ENCODE measurements around the gene CLTRN. TPM values are rescaled to one million over a fixed set of nuclear protein-coding genes. Genes with fewer than 3 reads are reported as not detected.
"Not testable (repeated sequence)": the region's sequence is repeated elsewhere in the genome, so short reads cannot be mapped to it uniquely, and the experiment has no call there.

CLTRN gene
- total RNA-seq, result 0.16 and 0.33 TPM in 2 replicates

- Mint-ChIP-seq H3K27me3 (peaks cover 12% of the 10 kb centered on the region), H3K4me1 (no peaks in the 10 kb centered on the region), H3K9me3 (peaks cover 3% of the 10 kb centered on the region), H3K36me3 (ENCODE audit: low read depth) (no peaks in the 10 kb centered on the region), H3K4me3 (no peak within 1 kb of the TSS), H3K27ac (no peak within 1 kb of the TSS)
- intact Hi-C loops (cut with micrococcal nuclease), result no loop called here
- no peak for DNase-seq
Observed at GRCh38 chrX:15664487-15665444, at the start of gene CLTRN. TSS of gene CLTRN (minus strand) at chrX:15664805. CDS start at chrX:15664775, 30 bp downstream.

- H3K36me3 Mint-ChIP-seq (ENCODE audit: low read depth); intact Hi-C loops (cut with micrococcal nuclease); H3K4me1 Mint-ChIP-seq: not testable (repeated sequence)
Observed at GRCh38 chrX:15704273-15704672, 39.7 kb upstream of the CLTRN start.

GRCh38 chrX:15703809-15704208, 39.2 kb upstream of the CLTRN start:
- intact Hi-C loops (cut with micrococcal nuclease); H3K9me3 Mint-ChIP-seq; H3K27ac Mint-ChIP-seq; H3K27me3 Mint-ChIP-seq; DNase-seq; H3K4me3 Mint-ChIP-seq; H3K36me3 Mint-ChIP-seq (ENCODE audit: low read depth); H3K4me1 Mint-ChIP-seq: not testable (repeated sequence)

More at GRCh38 chrX:15704273-15704672, 39.7 kb upstream of the CLTRN start:
- not testable (repeated sequence) for H3K27me3 Mint-ChIP-seq, DNase-seq, H3K9me3 Mint-ChIP-seq, H3K27ac Mint-ChIP-seq, H3K4me3 Mint-ChIP-seq

GRCh38 chrX:15702488-15703371, 38.1 kb upstream of the CLTRN start:
- no peak for DNase-seq
- H3K27ac Mint-ChIP-seq, result no peak overlapping the region
- H3K9me3 Mint-ChIP-seq, result no peaks in the 10 kb centered on the region
- intact Hi-C loops (cut with micrococcal nuclease), result no loop called here
- H3K27me3 Mint-ChIP-seq, result no peaks in the 10 kb centered on the region
- no peaks in the 10 kb centered on the region for H3K4me1 Mint-ChIP-seq
- no peaks in the 10 kb centered on the region for H3K36me3 Mint-ChIP-seq (ENCODE audit: low read depth)
- no peak overlapping the region for H3K4me3 Mint-ChIP-seq

- Mint-ChIP-seq H3K27me3 (no peaks in the 10 kb centered on the region), H3K4me1 (peaks cover 3% of the 10 kb centered on the region), H3K9me3 (no peaks in the 10 kb centered on the region), H3K4me3 (no peak overlapping the region), H3K27ac (no peak overlapping the region), H3K36me3 (ENCODE audit: low read depth) (peaks cover 10% of the 10 kb centered on the region)
- intact Hi-C loops (cut with micrococcal nuclease), result no loop called here
- no peak for DNase-seq
Observed at GRCh38 chrX:15696516-15696915, 31.9 kb upstream of the CLTRN start.

GRCh38 chrX:15694941-15695451, 30.4 kb upstream of the CLTRN start:
- Mint-ChIP-seq H3K27me3 (no peaks in the 10 kb centered on the region), H3K27ac (no peak overlapping the region), H3K36me3 (ENCODE audit: low read depth) (peaks cover 16% of the 10 kb centered on the region), H3K9me3 (no peaks in the 10 kb centered on the region), H3K4me3 (no peak overlapping the region), H3K4me1 (peaks cover 3% of the 10 kb centered on the region)
- intact Hi-C loops (cut with micrococcal nuclease), result no loop called here
- no peak for DNase-seq

- DNase-seq, result peak; percentile 87
- intact Hi-C loops (cut with micrococcal nuclease), result loop anchor here (10.0 kb wide), 1 partner anchor 288 kb away; no protein-coding TSS in a partner anchor
- H3K36me3 Mint-ChIP-seq (ENCODE audit: low read depth), result peaks cover 12% of the 10 kb centered on the region
- peaks cover 8% of the 10 kb centered on the region for H3K4me1 Mint-ChIP-seq
- no peaks in the 10 kb centered on the region for H3K27me3 Mint-ChIP-seq
- no peak overlapping the region for H3K27ac Mint-ChIP-seq
- H3K9me3 Mint-ChIP-seq, result no peaks in the 10 kb centered on the region
- no peak overlapping the region for H3K4me3 Mint-ChIP-seq
Observed at GRCh38 chrX:15686818-15687685, 22.4 kb upstream of the CLTRN start.

- no peaks in the 10 kb centered on the region for H3K36me3 Mint-ChIP-seq (ENCODE audit: low read depth)
- H3K27me3 Mint-ChIP-seq, result no peaks in the 10 kb centered on the region
- peaks cover 11% of the 10 kb centered on the region for H3K4me1 Mint-ChIP-seq
- H3K27ac Mint-ChIP-seq, result no peak overlapping the region
- intact Hi-C loops (cut with micrococcal nuclease), result loop anchor here (10.0 kb wide), 1 partner anchor 292 kb away; no protein-coding TSS in a partner anchor
- H3K4me3 Mint-ChIP-seq, result no peak overlapping the region
- no peak for DNase-seq
- H3K9me3 Mint-ChIP-seq, result no peaks in the 10 kb centered on the region
Observed at GRCh38 chrX:15683193-15683592, 18.6 kb upstream of the CLTRN start.

GRCh38 chrX:15681433-15681832, 16.8 kb upstream of the CLTRN start:
- Mint-ChIP-seq H3K4me3 (no peak overlapping the region), H3K9me3 (no peaks in the 10 kb centered on the region), H3K27me3 (no peaks in the 10 kb centered on the region), H3K4me1 (peaks cover 16% of the 10 kb centered on the region), H3K27ac (no peak overlapping the region), H3K36me3 (ENCODE audit: low read depth) (peaks cover 3% of the 10 kb centered on the region)
- no peak for DNase-seq
- intact Hi-C loops (cut with micrococcal nuclease), result loop anchor here (10.0 kb wide), 1 partner anchor 293 kb away; no protein-coding TSS in a partner anchor

GRCh38 chrX:15680401-15680800, 15.8 kb upstream of the CLTRN start:
- no peak overlapping the region for H3K4me3 Mint-ChIP-seq
- no peak overlapping the region for H3K27ac Mint-ChIP-seq
- peaks cover 12% of the 10 kb centered on the region for H3K4me1 Mint-ChIP-seq
- H3K27me3 Mint-ChIP-seq, result no peaks in the 10 kb centered on the region
- no peaks in the 10 kb centered on the region for H3K9me3 Mint-ChIP-seq
- intact Hi-C loops (cut with micrococcal nuclease), result loop anchor here (10.0 kb wide), 1 partner anchor 294 kb away; no protein-coding TSS in a partner anchor
- peaks cover 3% of the 10 kb centered on the region for H3K36me3 Mint-ChIP-seq (ENCODE audit: low read depth)
- no peak for DNase-seq

- Mint-ChIP-seq H3K4me1 (peaks cover 8% of the 10 kb centered on the region), H3K9me3 (no peaks in the 10 kb centered on the region), H3K27me3 (no peaks in the 10 kb centered on the region), H3K27ac (no peak overlapping the region), H3K36me3 (ENCODE audit: low read depth) (peaks cover 3% of the 10 kb centered on the region), H3K4me3 (no peak overlapping the region)
- no peak for DNase-seq
- intact Hi-C loops (cut with micrococcal nuclease), result loop anchor here (5.0 to 10.0 kb wide), 2 partner anchors 477 to 1106 kb away; partner anchors contain the start of gene TXLNG
Observed at GRCh38 chrX:15679246-15679645, 14.6 kb upstream of the CLTRN start.

GRCh38 chrX:15678339-15678738, 13.7 kb upstream of the CLTRN start:
- Mint-ChIP-seq H3K36me3 (ENCODE audit: low read depth) (peaks cover 3% of the 10 kb centered on the region), H3K27ac (no peak overlapping the region), H3K4me3 (no peak overlapping the region), H3K4me1 (peaks cover 13% of the 10 kb centered on the region), H3K9me3 (no peaks in the 10 kb centered on the region), H3K27me3 (no peaks in the 10 kb centered on the region)
- DNase-seq, result no peak
- intact Hi-C loops (cut with micrococcal nuclease), result loop anchor here (5.0 to 10.0 kb wide), 2 partner anchors 476 to 1106 kb away; partner anchors contain the start of gene TXLNG

GRCh38 chrX:15676886-15677285, 12.3 kb upstream of the CLTRN start:
- H3K36me3 Mint-ChIP-seq (ENCODE audit: low read depth), result peaks cover 3% of the 10 kb centered on the region
- no peaks in the 10 kb centered on the region for H3K9me3 Mint-ChIP-seq
- intact Hi-C loops (cut with micrococcal nuclease), result loop anchor here (5.0 to 10.0 kb wide), 2 partner anchors 475 to 1108 kb away; partner anchors contain the start of gene TXLNG
- no peak overlapping the region for H3K27ac Mint-ChIP-seq
- no peak for DNase-seq
- no peak overlapping the region for H3K4me3 Mint-ChIP-seq
- H3K4me1 Mint-ChIP-seq, result peaks cover 13% of the 10 kb centered on the region
- H3K27me3 Mint-ChIP-seq, result no peaks in the 10 kb centered on the region
